K562 (cell line): Measurements from ENCODE around the gene CLCN6. TPM values are rescaled to one million over a fixed set of nuclear protein-coding genes. Genes with fewer than 3 reads are reported as not detected.

ENCODE experiments used
- ATAC-seq: fragments of 200-7000 bp; cut with Tn5 transposase; 3 replicates; pipeline ENCODE4 v1.9.1; 2020; ENCODE audit warnings: moderate library complexity
- BruUV-seq: library from RNA; stranded (reverse); fragments of 400-500 nt; replicated peaks from 2 replicates; lab custom pipeline; 2021; lab: Mats Ljungman, UMichigan
- CTCF ChIA-PET: fragments of 300-600 bp; formaldehyde crosslinking; extraction: SDS; loops from one replicate; lab custom pipeline; 2021; ENCODE audit warnings: low intra/inter-chr PET ratio; lab: Yijun Ruan, JAX
- POLR2A ChIA-PET: fragments of 300-600, 350-650 bp; sonication (Branson Sonifier 250); formaldehyde crosslinking; extraction: SDS; loops from one replicate; lab custom pipeline; 2021; ENCODE audit warnings: antibody characterized with exemption, inconsistent platforms; lab: Yijun Ruan, JAX
- DNase-seq, 4 experiments: peaks; one replicate each; pipeline versions ENCODE4 v3.0.0 to v3.0.0-alpha.2; 2011 to 2018; ENCODE audit warnings: low spot score in 3 of 4, mixed read lengths in 3 of 4; ENCODE audit errors: extremely low read depth in 1 of 4
- FAIRE-seq: peaks from 2 replicates; lab custom pipeline; 2011; peaks lifted over from hg19 to GRCh38; lab: Jason Lieb, UNC
- H2AFZ ChIP-seq: 2 replicates; pipeline ENCODE4 v1.6.0; 2011; ENCODE audit warnings: low read depth, low read length, control low read depth, inconsistent platforms
- H3K27ac ChIP-seq: fragments of 200-600 bp; 3 replicates; pipeline ENCODE4 v1.8.0; 2011; ENCODE audit warnings: low read depth, mild to moderate bottlenecking, control low read depth, inconsistent platforms, low read length, moderate library complexity, mixed read lengths; ENCODE audit errors: extremely low read depth
- H3K27me3 ChIP-seq, 2 experiments: fragments of 300-600 bp in 1 of 2; 2 replicates in 1 of 2; 3 replicates in 1 of 2; pipeline versions ENCODE4 v1.6.0 to v1.8.0; 2011; ENCODE audit warnings: inconsistent platforms in 2 of 2, low read length in 2 of 2, mild to moderate bottlenecking in 1 of 2, mixed read lengths in 1 of 2, moderate library complexity in 1 of 2; ENCODE audit not compliant: control insufficient read depth in 2 of 2, insufficient read depth in 2 of 2
- H3K36me3 ChIP-seq: fragments of 300-600 bp; 3 replicates; pipeline ENCODE4 v1.8.0; 2011; ENCODE audit warnings: mild to moderate bottlenecking, low read length, inconsistent platforms; ENCODE audit not compliant: control insufficient read depth, insufficient read depth
- H3K4me1 ChIP-seq, 2 experiments: fragments of 200-600 bp in 1 of 2; replicated peaks in 1 of 2; 2 replicates in 1 of 2; 3 replicates in 1 of 2; pipeline versions ENCODE4 v1.5.1 to v1.8.0; 2011; ENCODE audit warnings: inconsistent platforms in 2 of 2, low read length in 2 of 2, mild to moderate bottlenecking in 1 of 2, mixed read lengths in 1 of 2, moderate library complexity in 1 of 2; ENCODE audit not compliant: control insufficient read depth in 2 of 2, insufficient read depth in 2 of 2
- H3K4me2 ChIP-seq: 2 replicates; pipeline ENCODE4 v1.6.1; 2011; ENCODE audit warnings: low read length, control low read depth, inconsistent platforms, mixed read lengths; ENCODE audit not compliant: insufficient read depth
- H3K4me3 ChIP-seq: fragments of 200-600 bp; sonication (generic), shearing (Covaris generic); 2 replicates; pipeline ENCODE4 v1.5.1; 2016; ENCODE audit warnings: control low read depth, inconsistent platforms
- H3K79me2 ChIP-seq: fragments of 200-600 bp; 3 replicates; pipeline ENCODE4 v1.8.0; 2011; ENCODE audit warnings: low read length, inconsistent platforms; ENCODE audit not compliant: control insufficient read depth, insufficient read depth
- H3K9ac ChIP-seq, 2 experiments: 2 replicates each; pipeline versions ENCODE4 v1.6.0 to v1.6.1; 2011; ENCODE audit warnings: low read depth in 2 of 2, low read length in 2 of 2, control low read depth in 1 of 2, inconsistent platforms in 1 of 2, mild to moderate bottlenecking in 1 of 2, mixed read lengths in 1 of 2; ENCODE audit not compliant: insufficient read depth in 1 of 2
- H3K9me1 ChIP-seq: one replicate; pipeline ENCODE4 v1.6.0; 2011; ENCODE audit warnings: inconsistent platforms, mild to moderate bottlenecking, low read length, moderate library complexity; ENCODE audit not compliant: control insufficient read depth, insufficient read depth
- H3K9me3 ChIP-seq: replicated peaks from 2 replicates; pipeline ENCODE4 v1.5.1; 2011; ENCODE audit warnings: low read depth, low read length, inconsistent platforms; ENCODE audit not compliant: control insufficient read depth, insufficient read depth
- H4K20me1 ChIP-seq: replicated peaks from 2 replicates; pipeline ENCODE4 v1.6.1; 2011; ENCODE audit warnings: low read length, inconsistent platforms, mixed read lengths; ENCODE audit not compliant: control insufficient read depth, insufficient read depth
- CBX5 ChIP-seq: IDR thresholded peaks from 2 replicates; pipeline ENCODE4 v1.6.1; 2014; ENCODE audit warnings: low read depth, borderline replicate concordance
- HEY1 ChIP-seq: fragments of 250-450 bp; sonication (Bioruptor Pico); IDR thresholded peaks from 2 replicates; pipeline ENCODE4 v1.5.0; 2020; ENCODE audit warnings: mild to moderate bottlenecking, moderate library complexity, borderline replicate concordance
- ZNF3 ChIP-seq: fragments of 250-450 bp; sonication (Bioruptor Pico); IDR thresholded peaks from 2 replicates; pipeline ENCODE4 v1.5.0; 2021; ENCODE audit warnings: mild to moderate bottlenecking, moderate library complexity
- WGBS: fragments of 100-300 bp; shearing (Covaris generic); methylation state at CpG from one replicate; pipeline ENCODE4 v1.1.6; 2016; ENCODE audit warnings: low coverage, mixed read lengths; ENCODE audit not compliant: insufficient coverage; ENCODE audit errors: missing lambda C conversion rate; 5-methylcytosine and 5-hydroxymethylcytosine counted together
- in situ Hi-C: fragments of 300-500 bp; cut with MboI; formaldehyde crosslinking; loops from 4 replicates; pipeline ENCODE4 v1.15.0; 2018; ENCODE audit warnings: inconsistent platforms, mixed read lengths
- intact Hi-C: fragments of 100-400 bp; cut with micrococcal nuclease; formaldehyde crosslinking; loops from 2 replicates; pipeline ENCODE4 v1.14.2; 2022
- polyA plus RNA-seq, 8 experiments: library from polyadenylated mRNA; depleted of rRNA in 4 of 8; stranded (reverse) in 5 of 8; unstranded in 3 of 8; fragments of >200 nt; fragmentation: Nextera tagmentation in 2 of 8; fragmentation: Illumina TruSeq in 1 of 8; extraction: Ambion mirVana in 2 of 8; extraction: Trizol in 1 of 8; gene quantifications; 2 replicates each; pipeline versions ENCODE4 v1.2.1 to v1.2.3, GENCODE V29; 2011 to 2014; ENCODE audit warnings: inconsistent platforms in 1 of 8, missing spikeins in 1 of 8
- total RNA-seq, 7 experiments: library from RNA; depleted of rRNA in 6 of 7; stranded (reverse); fragments of >200 nt in 6 of 7; fragmentation: Illumina TruSeq in 2 of 7; extraction: Trizol in 2 of 7; gene quantifications; 2 replicates each; pipeline versions ENCODE4 v1.2.1 to v1.2.3, GENCODE V29; 2011 to 2021; ENCODE audit warnings: low replicate concordance in 1 of 7
- TF ChIP-seq, protein P1 (sequence below): sonication (generic); formaldehyde crosslinking; IDR thresholded peaks from 2 replicates; pipeline ENCODE4 v1.9.0; 2022; ENCODE audit warnings: mild to moderate bottlenecking, missing genetic modification reagents

Gene CLCN6
- total and polyA plus RNA-seq, 9 of the 15 experiments (the other 6 are each of a cell fraction or from before 2014, with no cell fraction given): 2.0 to 21.8 (median 13.6) TPM

DNA sequence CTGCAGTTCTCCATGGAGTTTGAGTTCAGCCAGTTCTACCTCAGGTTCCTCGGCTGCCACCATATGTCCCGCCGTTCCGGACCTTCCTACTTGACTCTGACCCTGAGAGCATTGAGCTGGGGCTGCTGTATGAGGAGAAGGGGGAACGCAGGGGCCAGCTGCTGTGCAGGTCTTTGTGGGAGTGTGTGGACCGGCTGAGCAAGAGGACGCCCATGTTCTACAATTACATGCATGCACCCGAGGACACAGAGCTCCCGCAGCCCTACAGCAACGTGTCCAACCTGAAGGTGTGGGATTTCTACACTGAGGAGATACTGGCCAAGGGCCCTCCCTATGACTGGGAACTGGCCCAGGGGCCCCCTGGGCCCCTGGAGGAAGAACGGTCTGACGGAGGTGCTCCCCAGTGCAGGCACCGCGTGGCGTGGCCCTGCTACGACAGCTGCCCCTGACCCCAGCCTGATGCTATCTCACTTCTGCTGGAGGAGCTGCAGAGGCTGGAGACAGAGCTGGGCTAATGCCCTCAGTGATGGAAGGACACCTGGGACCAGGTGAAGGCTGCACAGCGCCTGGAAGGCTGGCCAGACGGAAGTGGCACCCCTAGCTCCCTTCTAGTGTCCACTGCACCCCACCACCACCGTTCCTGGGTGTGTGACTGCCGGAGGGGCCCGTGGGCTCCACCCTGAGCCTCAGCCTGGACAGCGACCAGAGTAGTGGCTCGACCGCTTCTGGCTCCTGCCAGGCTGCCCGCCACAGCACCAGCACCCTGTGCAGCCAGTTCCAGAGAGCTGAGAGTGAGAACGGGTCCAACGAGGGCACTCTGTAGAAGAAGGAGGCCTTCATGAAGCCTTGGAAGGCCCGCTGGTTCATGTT, 73.6 kb downstream of the CLCN6 start (continued):
- TF ChIP-seq, protein P1, sequence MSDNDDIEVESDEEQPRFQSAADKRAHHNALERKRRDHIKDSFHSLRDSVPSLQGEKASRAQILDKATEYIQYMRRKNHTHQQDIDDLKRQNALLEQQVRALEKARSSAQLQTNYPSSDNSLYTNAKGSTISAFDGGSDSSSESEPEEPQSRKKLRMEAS (CRISPR knock-in tag): 0 out of 2 replicates have a peak, but pooled peaks have one; percentile 10

DNA sequence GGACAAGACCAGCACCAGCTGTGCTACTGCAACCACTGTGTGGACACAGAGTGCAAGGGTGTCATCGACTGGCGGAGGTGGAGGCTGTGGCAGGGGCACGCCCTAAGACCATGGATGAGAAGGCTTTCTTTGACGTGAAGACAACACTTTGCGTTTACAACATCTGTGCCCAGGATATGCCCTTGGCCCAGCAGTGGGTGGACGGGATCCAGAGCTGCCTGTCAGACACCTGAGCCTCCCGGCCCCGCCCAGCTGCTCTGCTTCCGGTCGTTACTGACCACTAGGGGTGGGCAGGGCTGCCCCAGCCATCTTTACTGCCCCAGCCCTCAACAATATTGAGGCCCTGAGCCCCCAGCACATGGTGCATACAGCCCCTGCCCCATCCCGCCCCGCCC, 74.2 kb downstream of the CLCN6 start:
- in situ Hi-C loops: no loop called here
- no peak for ATAC-seq
- no peaks in the 10 kb centered on the region for H3K27me3 ChIP-seq
- H3K9me3 ChIP-seq: peaks cover 3% of the 10 kb centered on the region; the same call in 1 of the 2 replicates
- 75% methylated on average over 10 of the region's 12 CpGs for WGBS
- peaks cover 51 to 72% of the 10 kb centered on the region in 2 experiments for H3K4me1 ChIP-seq
- peak overlapping the region in 1 of 2 experiments; percentile 83; a peak in 2 of 4 replicates for H3K9ac ChIP-seq
- no peak for TF ChIP-seq HEY1
- TF ChIP-seq CBX5: no peak
- TF ChIP-seq ZNF3 (CRISPR knock-in tag): no peak
- H3K27ac ChIP-seq: no peak overlapping the region; the same call in 2 of the 3 replicates
- H3K79me2 ChIP-seq: no peaks in the 10 kb centered on the region; the same call in 2 of the 3 replicates
- ChIA-PET CTCF (no interaction called here), POLR2A (interaction anchor here (1.0 to 6.7 kb wide), 4 partner anchors 10 to 34 kb away, joined by 4 to 159 read pairs (median 8); no protein-coding TSS in a partner anchor)
- intact Hi-C loops: loop anchor here (10.0 kb wide), 1 partner anchor 215 kb away; the partner anchor contains the start of gene FBXO6
- no peaks in the 10 kb centered on the region for H3K9me1 ChIP-seq
- no peak for FAIRE-seq
- H4K20me1 ChIP-seq: no peaks in the 10 kb centered on the region
- no peak overlapping the region for H3K4me3 ChIP-seq
- DNase-seq: no peak
- H3K4me2 ChIP-seq: no peak overlapping the region
- no peaks in the 10 kb centered on the region for H3K36me3 ChIP-seq
- BruUV-seq: no TSS peak
- peak overlapping the region; percentile 61 for H2AFZ ChIP-seq
